SH-SY5Y (cell line): ENCODE results near the gene UBE3A.

Experiments used
- GATA2 ChIP-seq: IDR thresholded peaks from 2 replicates; pipeline ENCODE4 v1.6.1; 2011; ENCODE audit warnings: mild to moderate bottlenecking, low read depth, low read length
- GATA3 ChIP-seq: IDR thresholded peaks from 2 replicates; pipeline ENCODE4 v1.6.1; 2011; ENCODE audit warnings: low read depth, mild to moderate bottlenecking, low read length, moderate library complexity

GRCh38 chr15:25392806-25393205, 46.0 kb downstream of the UBE3A start:
- no peak for TF ChIP-seq GATA2
- no peak for TF ChIP-seq GATA3
